HEK293 (cell line): ENCODE data around the gene ADGRD2.

Source experiments
- CTCF ChIA-PET: fragments of 350-600 bp; formaldehyde crosslinking; extraction: SDS; loops from one replicate; lab custom pipeline; 2021; ENCODE audit warnings: antibody characterized with exemption; lab: Yijun Ruan, JAX
- POLR2A ChIA-PET: fragments of 300-600 bp; formaldehyde crosslinking; extraction: SDS; loops from one replicate; lab custom pipeline; 2020; ENCODE audit warnings: antibody characterized with exemption, inconsistent platforms; lab: Yijun Ruan, JAX
- H3K27ac ChIP-seq: fragments of 200-500 bp; sonication (Bioruptor generic); 2 replicates; pipeline ENCODE4 v1.5.1; 2014; ENCODE audit warnings: low read depth, low read length, control low read depth, inconsistent platforms; ENCODE audit errors: extremely low read depth
- H3K36me3 ChIP-seq, 2 experiments: fragments of 200-500 bp in 1 of 2; sonication (Bioruptor generic) in 1 of 2; 1 replicate in 1 of 2; 2 replicates in 1 of 2; pipeline ENCODE4 v1.5.1; 2014 to 2017; ENCODE audit warnings: inconsistent platforms in 2 of 2, low read length in 2 of 2; ENCODE audit not compliant: control insufficient read depth in 2 of 2, insufficient read depth in 1 of 2
- H3K4me1 ChIP-seq: fragments of 200-500 bp; sonication (Bioruptor generic); 2 replicates; pipeline ENCODE4 v1.5.1; 2014; ENCODE audit warnings: mild to moderate bottlenecking, low read length, inconsistent platforms; ENCODE audit not compliant: control insufficient read depth, insufficient read depth
- H3K4me3 ChIP-seq: 2 replicates; pipeline ENCODE4 v1.5.1; 2011; ENCODE audit warnings: low read depth, mild to moderate bottlenecking, control low read depth, low read length, moderate library complexity
- H3K9me3 ChIP-seq: fragments of 200-500 bp; sonication (Bioruptor generic); 2 replicates; pipeline ENCODE4 v1.5.1; 2014; ENCODE audit warnings: low read depth, low read length, inconsistent platforms; ENCODE audit not compliant: control insufficient read depth, insufficient read depth
- EGR2 ChIP-seq: fragments of 450-650 bp; formaldehyde crosslinking; IDR thresholded peaks from 2 replicates; pipeline ENCODE4 v1.5.1; 2016; ENCODE audit warnings: low read depth, missing biosample characterization, missing genetic modification characterization
- GLIS1 ChIP-seq: fragments of 450-650 bp; formaldehyde crosslinking; IDR thresholded peaks from 2 replicates; pipeline ENCODE4 v1.5.1; 2016; ENCODE audit warnings: missing biosample characterization, missing genetic modification characterization
- HOXC10 ChIP-seq: sonication (generic); formaldehyde crosslinking; IDR thresholded peaks from 2 replicates; pipeline ENCODE4 v1.8.1; 2023; ENCODE audit warnings: mild to moderate bottlenecking, missing genetic modification reagents
- KLF9 ChIP-seq: fragments of 450-650 bp; formaldehyde crosslinking; IDR thresholded peaks from 2 replicates; pipeline ENCODE4 v1.5.1; 2016; ENCODE audit warnings: missing biosample characterization, missing genetic modification characterization, low read depth
- ZIC2 ChIP-seq: fragments of 450-650 bp; formaldehyde crosslinking; IDR thresholded peaks from 2 replicates; pipeline ENCODE4 v1.5.1; 2016; ENCODE audit warnings: missing biosample characterization, missing genetic modification characterization
- ZNF133 ChIP-seq: fragments of 450-650 bp; formaldehyde crosslinking; IDR thresholded peaks from 2 replicates; pipeline ENCODE4 v1.5.1; 2016; ENCODE audit warnings: missing biosample characterization, missing genetic modification characterization
- ZNF140 ChIP-seq: fragments of 450-650 bp; formaldehyde crosslinking; IDR thresholded peaks from 2 replicates; pipeline ENCODE4 v1.5.1; 2016; ENCODE audit warnings: missing biosample characterization, missing genetic modification characterization
- ZNF146 ChIP-seq: fragments of 450-650 bp; formaldehyde crosslinking; IDR thresholded peaks from 2 replicates; pipeline ENCODE4 v1.5.1; 2016; ENCODE audit warnings: missing biosample characterization, missing genetic modification characterization
- ZNF214 ChIP-seq: fragments of 450-650 bp; formaldehyde crosslinking; IDR thresholded peaks from 2 replicates; pipeline ENCODE4 v1.5.1; 2017; ENCODE audit warnings: missing biosample characterization, mild to moderate bottlenecking, missing genetic modification characterization, borderline replicate concordance
- ZNF302 ChIP-seq: fragments of 450-650 bp; formaldehyde crosslinking; IDR thresholded peaks from 2 replicates; pipeline ENCODE4 v1.5.1; 2016; ENCODE audit warnings: missing biosample characterization, missing genetic modification characterization, low read depth
- ZNF324 ChIP-seq: fragments of 450-650 bp; formaldehyde crosslinking; IDR thresholded peaks from 2 replicates; pipeline ENCODE4 v1.5.1; 2016; ENCODE audit warnings: missing biosample characterization, missing genetic modification characterization
- ZNF473 ChIP-seq: fragments of 450-650 bp; formaldehyde crosslinking; IDR thresholded peaks from 2 replicates; pipeline ENCODE4 v1.5.1; 2017; ENCODE audit warnings: missing biosample characterization, missing genetic modification characterization
- ZNF558 ChIP-seq: fragments of 450-650 bp; formaldehyde crosslinking; IDR thresholded peaks from 2 replicates; pipeline ENCODE4 v1.5.1; 2016; ENCODE audit warnings: missing biosample characterization, missing genetic modification characterization
- ZNF596 ChIP-seq: fragments of 450-650 bp; IDR thresholded peaks from 2 replicates; pipeline ENCODE4 v1.5.0; 2018; ENCODE audit warnings: missing biosample characterization, mild to moderate bottlenecking, missing genetic modification characterization, moderate library complexity
- ZNF768 ChIP-seq: fragments of 450-650 bp; formaldehyde crosslinking; IDR thresholded peaks from 2 replicates; pipeline ENCODE4 v1.5.1; 2018; ENCODE audit warnings: missing biosample characterization, mild to moderate bottlenecking, missing genetic modification characterization
- ZNF830 ChIP-seq: fragments of 450-650 bp; IDR thresholded peaks from 2 replicates; pipeline ENCODE4 v1.5.0; 2018; ENCODE audit warnings: missing biosample characterization, missing genetic modification characterization, low read depth, mild to moderate bottlenecking, moderate library complexity
- TF ChIP-seq, protein P1 (sequence below): fragments of 450-650 bp; formaldehyde crosslinking; IDR thresholded peaks from 2 replicates; pipeline ENCODE4 v1.5.1; 2016; ENCODE audit warnings: missing biosample characterization, missing genetic modification characterization, borderline replicate concordance
- TF ChIP-seq, protein P2 (sequence below): fragments of 450-650 bp; formaldehyde crosslinking; IDR thresholded peaks from 2 replicates; pipeline ENCODE4 v1.5.1; 2017; ENCODE audit warnings: missing biosample characterization, missing genetic modification characterization

The ADGRD2 gene

DNA sequence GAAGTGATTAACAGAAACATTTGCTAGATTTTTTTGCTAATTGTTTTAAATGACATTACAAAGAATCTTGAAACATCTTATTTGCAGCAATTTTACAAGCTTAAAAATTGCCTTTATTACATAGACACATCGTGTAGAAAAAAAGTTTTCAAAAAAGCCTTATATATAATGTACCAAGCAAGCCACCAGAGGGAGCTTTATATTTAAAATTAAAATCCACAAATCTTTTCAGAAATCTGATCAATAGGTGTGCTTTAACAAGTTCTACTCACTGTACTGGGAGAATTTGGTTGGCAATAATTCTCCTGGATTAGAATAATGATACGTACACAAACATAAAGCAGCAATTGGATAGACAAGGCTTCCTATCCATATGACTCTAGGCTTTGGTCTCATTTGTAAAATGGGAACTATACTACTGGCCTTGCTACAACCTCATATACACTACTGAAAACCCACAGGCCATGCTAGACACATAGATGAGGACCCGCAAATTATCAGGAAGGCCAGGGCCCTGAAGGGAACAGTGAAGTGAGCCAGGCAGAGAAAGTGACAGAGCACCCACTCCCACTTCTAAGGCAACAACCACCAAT, 39.8 kb upstream of the ADGRD2 start (continued):
- TF ChIP-seq, protein P1, sequence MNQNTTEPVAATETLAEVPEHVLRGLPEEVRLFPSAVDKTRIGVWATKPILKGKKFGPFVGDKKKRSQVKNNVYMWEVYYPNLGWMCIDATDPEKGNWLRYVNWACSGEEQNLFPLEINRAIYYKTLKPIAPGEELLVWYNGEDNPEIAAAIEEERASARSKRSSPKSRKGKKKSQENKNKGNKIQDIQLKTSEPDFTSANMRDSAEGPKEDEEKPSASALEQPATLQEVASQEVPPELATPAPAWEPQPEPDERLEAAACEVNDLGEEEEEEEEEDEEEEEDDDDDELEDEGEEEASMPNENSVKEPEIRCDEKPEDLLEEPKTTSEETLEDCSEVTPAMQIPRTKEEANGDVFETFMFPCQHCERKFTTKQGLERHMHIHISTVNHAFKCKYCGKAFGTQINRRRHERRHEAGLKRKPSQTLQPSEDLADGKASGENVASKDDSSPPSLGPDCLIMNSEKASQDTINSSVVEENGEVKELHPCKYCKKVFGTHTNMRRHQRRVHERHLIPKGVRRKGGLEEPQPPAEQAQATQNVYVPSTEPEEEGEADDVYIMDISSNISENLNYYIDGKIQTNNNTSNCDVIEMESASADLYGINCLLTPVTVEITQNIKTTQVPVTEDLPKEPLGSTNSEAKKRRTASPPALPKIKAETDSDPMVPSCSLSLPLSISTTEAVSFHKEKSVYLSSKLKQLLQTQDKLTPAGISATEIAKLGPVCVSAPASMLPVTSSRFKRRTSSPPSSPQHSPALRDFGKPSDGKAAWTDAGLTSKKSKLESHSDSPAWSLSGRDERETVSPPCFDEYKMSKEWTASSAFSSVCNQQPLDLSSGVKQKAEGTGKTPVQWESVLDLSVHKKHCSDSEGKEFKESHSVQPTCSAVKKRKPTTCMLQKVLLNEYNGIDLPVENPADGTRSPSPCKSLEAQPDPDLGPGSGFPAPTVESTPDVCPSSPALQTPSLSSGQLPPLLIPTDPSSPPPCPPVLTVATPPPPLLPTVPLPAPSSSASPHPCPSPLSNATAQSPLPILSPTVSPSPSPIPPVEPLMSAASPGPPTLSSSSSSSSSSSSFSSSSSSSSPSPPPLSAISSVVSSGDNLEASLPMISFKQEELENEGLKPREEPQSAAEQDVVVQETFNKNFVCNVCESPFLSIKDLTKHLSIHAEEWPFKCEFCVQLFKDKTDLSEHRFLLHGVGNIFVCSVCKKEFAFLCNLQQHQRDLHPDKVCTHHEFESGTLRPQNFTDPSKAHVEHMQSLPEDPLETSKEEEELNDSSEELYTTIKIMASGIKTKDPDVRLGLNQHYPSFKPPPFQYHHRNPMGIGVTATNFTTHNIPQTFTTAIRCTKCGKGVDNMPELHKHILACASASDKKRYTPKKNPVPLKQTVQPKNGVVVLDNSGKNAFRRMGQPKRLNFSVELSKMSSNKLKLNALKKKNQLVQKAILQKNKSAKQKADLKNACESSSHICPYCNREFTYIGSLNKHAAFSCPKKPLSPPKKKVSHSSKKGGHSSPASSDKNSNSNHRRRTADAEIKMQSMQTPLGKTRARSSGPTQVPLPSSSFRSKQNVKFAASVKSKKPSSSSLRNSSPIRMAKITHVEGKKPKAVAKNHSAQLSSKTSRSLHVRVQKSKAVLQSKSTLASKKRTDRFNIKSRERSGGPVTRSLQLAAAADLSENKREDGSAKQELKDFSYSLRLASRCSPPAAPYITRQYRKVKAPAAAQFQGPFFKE, result no peak
- TF ChIP-seq GLIS1, result no peak
- TF ChIP-seq, protein P2, sequence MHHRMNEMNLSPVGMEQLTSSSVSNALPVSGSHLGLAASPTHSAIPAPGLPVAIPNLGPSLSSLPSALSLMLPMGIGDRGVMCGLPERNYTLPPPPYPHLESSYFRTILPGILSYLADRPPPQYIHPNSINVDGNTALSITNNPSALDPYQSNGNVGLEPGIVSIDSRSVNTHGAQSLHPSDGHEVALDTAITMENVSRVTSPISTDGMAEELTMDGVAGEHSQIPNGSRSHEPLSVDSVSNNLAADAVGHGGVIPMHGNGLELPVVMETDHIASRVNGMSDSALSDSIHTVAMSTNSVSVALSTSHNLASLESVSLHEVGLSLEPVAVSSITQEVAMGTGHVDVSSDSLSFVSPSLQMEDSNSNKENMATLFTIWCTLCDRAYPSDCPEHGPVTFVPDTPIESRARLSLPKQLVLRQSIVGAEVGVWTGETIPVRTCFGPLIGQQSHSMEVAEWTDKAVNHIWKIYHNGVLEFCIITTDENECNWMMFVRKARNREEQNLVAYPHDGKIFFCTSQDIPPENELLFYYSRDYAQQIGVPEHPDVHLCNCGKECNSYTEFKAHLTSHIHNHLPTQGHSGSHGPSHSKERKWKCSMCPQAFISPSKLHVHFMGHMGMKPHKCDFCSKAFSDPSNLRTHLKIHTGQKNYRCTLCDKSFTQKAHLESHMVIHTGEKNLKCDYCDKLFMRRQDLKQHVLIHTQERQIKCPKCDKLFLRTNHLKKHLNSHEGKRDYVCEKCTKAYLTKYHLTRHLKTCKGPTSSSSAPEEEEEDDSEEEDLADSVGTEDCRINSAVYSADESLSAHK (tag by site-specific recombination), result no peak
- TF ChIP-seq ZNF324 (tag by site-specific recombination), result no peak
- no peak for TF ChIP-seq ZNF133
- no peak for TF ChIP-seq ZNF596 (tag by site-specific recombination)

- Histone ChIP-seq H3K36me3 (peaks cover 39 to 76% of the 10 kb centered on the region in 2 experiments), H3K27ac (no peak overlapping the region), H3K9me3 (no peaks in the 10 kb centered on the region), H3K4me1 (peaks cover 4% of the 10 kb centered on the region; the same call in 1 of the 2 replicates), H3K4me3 (no peak overlapping the region)
- ChIA-PET POLR2A (no interaction called here), CTCF (interaction anchor here (0.6 to 4.1 kb wide), 2 partner anchors 20 to 125 kb away, joined by 3 to 26 read pairs; no protein-coding TSS in a partner anchor)
- TF ChIP-seq ZNF768 (tag by site-specific recombination), result no peak
- no peak for TF ChIP-seq ZNF146 (tag by site-specific recombination)
- TF ChIP-seq ZNF473, result no peak
- TF ChIP-seq ZNF830 (tag by site-specific recombination), result no peak
- no peak for TF ChIP-seq ZNF302 (tag by site-specific recombination)
- no peak for TF ChIP-seq KLF9 (tag by site-specific recombination)
- TF ChIP-seq ZNF214 (tag by site-specific recombination), result no peak
- TF ChIP-seq EGR2 (tag by site-specific recombination), result no peak
- TF ChIP-seq HOXC10 (CRISPR knock-in tag), result no peak
- TF ChIP-seq ZIC2, result no peak
- no peak for TF ChIP-seq ZNF558 (tag by site-specific recombination)
- no peak for TF ChIP-seq ZNF140 (tag by site-specific recombination)
Observed at GRCh38 chr9:124411514-124412227, 38.6 kb upstream of the ADGRD2 start.
